ENCODE results near the gene MRPS2. TPM values are rescaled to one million over a fixed set of nuclear protein-coding genes. Genes with fewer than 3 reads are reported as not detected.

MRPS2 gene
- total and polyA plus RNA-seq, 10 of the 15 experiments (the other 5 are each of a cell fraction or from before 2014, with no cell fraction given), result 3.3 to 103 (median 69.5) TPM

DNA sequence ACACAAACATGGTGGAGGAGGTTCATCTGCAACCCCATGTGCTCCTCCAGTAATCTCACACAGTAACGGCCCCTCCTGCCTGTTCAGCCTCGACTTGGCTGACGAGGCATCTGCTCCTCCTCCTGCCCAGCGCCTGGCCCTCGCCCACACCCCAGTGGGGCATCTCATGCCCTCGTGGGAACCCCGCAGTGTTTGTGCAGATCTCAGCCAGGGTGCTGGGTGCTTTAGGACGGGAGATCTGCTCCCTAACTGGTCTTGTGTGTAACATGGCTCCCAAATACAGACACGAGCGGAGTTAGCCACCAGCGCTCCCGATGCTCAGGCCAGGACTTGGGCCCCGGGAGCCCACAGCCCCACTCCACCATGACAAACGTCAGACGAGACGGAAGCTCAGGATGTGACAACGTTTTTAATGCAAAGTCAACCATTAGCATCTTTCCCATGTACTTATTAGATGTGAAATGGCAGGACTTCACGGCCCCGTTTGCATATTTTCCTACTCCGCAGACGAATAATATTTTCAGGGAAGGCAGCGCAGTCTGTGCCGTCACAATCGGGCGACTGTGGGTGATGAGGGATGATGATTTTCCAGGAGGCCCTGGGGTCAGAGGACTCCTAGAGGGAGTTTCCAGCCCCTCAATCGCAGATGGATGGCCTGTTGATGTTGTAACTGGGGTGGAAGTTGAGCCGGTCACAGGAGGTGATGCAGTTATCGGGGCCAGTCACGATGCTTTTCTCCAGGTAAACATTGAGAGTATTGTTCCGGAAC, 5.5 kb upstream of the MRPS2 start:
- no peaks in the 10 kb centered on the region for H3K36me3 ChIP-seq (ENCODE audit: control insufficient read depth in 2 of 2, insufficient read depth in 2 of 2, low read length in 1 of 2)
- POLR2A ChIA-PET, result no interaction called here
- H3K4me1 ChIP-seq (ENCODE audit: control insufficient read depth, insufficient read depth, low read length), result peaks cover 7% of the 10 kb centered on the region; the same call in 1 of the 2 replicates
- ATAC-seq (no peak), FAIRE-seq (no peak), DNase-seq (ENCODE audit: low read depth, low spot score) (no peak)
- H3K27ac ChIP-seq (ENCODE audit: control insufficient read depth, insufficient read depth), result no peak overlapping the region
- intact Hi-C loops (cut with micrococcal nuclease; ENCODE audit: unreplicated experiment) (no loop called here), in situ Hi-C loops (cut with MboI) (no loop called here)
- no peaks in the 10 kb centered on the region for H4K20me1 ChIP-seq (ENCODE audit: control insufficient read depth, insufficient read depth)
- H3K27me3 ChIP-seq (replicated peaks in 1 of 2; ENCODE audit: control insufficient read depth in 2 of 2, insufficient read depth in 2 of 2, low read length in 1 of 2), result no peaks in the 10 kb centered on the region
- no peak overlapping the region for H2AFZ ChIP-seq (ENCODE audit: control insufficient read depth, low read depth, low read length)
- H3K9ac ChIP-seq (ENCODE audit: control insufficient read depth, insufficient read depth, low read length), result no peak overlapping the region
- no peak overlapping the region for H3K4me2 ChIP-seq (ENCODE audit: control insufficient read depth, insufficient read depth)
- WGBS (ENCODE audit: insufficient coverage, insufficient replicate concordance, low lambda C conversion rate, missing lambda C conversion rate), result 49% methylated on average over 28 of the region's 30 CpGs
- no peaks in the 10 kb centered on the region for H3K9me3 ChIP-seq (replicated peaks; ENCODE audit: control insufficient read depth, insufficient read depth, low read length)
- RAD21 ChIA-PET (ENCODE audit: unreplicated experiment), result no interaction called here
- TF ChIP-seq, protein P1, sequence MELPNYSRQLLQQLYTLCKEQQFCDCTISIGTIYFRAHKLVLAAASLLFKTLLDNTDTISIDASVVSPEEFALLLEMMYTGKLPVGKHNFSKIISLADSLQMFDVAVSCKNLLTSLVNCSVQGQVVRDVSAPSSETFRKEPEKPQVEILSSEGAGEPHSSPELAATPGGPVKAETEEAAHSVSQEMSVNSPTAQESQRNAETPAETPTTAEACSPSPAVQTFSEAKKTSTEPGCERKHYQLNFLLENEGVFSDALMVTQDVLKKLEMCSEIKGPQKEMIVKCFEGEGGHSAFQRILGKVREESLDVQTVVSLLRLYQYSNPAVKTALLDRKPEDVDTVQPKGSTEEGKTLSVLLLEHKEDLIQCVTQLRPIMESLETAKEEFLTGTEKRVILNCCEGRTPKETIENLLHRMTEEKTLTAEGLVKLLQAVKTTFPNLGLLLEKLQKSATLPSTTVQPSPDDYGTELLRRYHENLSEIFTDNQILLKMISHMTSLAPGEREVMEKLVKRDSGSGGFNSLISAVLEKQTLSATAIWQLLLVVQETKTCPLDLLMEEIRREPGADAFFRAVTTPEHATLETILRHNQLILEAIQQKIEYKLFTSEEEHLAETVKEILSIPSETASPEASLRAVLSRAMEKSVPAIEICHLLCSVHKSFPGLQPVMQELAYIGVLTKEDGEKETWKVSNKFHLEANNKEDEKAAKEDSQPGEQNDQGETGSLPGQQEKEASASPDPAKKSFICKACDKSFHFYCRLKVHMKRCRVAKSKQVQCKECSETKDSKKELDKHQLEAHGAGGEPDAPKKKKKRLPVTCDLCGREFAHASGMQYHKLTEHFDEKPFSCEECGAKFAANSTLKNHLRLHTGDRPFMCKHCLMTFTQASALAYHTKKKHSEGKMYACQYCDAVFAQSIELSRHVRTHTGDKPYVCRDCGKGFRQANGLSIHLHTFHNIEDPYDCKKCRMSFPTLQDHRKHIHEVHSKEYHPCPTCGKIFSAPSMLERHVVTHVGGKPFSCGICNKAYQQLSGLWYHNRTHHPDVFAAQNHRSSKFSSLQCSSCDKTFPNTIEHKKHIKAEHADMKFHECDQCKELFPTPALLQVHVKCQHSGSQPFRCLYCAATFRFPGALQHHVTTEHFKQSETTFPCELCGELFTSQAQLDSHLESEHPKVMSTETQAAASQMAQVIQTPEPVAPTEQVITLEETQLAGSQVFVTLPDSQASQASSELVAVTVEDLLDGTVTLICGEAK (IDR thresholded peaks at IDR 0.05; ENCODE audit: borderline replicate concordance), result no peak
- TF ChIP-seq CBX3 (IDR thresholded peaks at IDR 0.05; ENCODE audit: borderline replicate concordance, low read depth), result no peak
- TF ChIP-seq GATAD2B (conservative IDR thresholded peaks at IDR 0.05; ENCODE audit: low read depth), result no peak
- TF ChIP-seq, protein P2, sequence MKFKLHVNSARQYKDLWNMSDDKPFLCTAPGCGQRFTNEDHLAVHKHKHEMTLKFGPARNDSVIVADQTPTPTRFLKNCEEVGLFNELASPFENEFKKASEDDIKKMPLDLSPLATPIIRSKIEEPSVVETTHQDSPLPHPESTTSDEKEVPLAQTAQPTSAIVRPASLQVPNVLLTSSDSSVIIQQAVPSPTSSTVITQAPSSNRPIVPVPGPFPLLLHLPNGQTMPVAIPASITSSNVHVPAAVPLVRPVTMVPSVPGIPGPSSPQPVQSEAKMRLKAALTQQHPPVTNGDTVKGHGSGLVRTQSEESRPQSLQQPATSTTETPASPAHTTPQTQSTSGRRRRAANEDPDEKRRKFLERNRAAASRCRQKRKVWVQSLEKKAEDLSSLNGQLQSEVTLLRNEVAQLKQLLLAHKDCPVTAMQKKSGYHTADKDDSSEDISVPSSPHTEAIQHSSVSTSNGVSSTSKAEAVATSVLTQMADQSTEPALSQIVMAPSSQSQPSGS (IDR thresholded peaks at IDR 0.05; ENCODE audit: low read length), result no peak
- TF ChIP-seq NFXL1 (IDR thresholded peaks at IDR 0.05; ENCODE audit: borderline replicate concordance), result no peak
- TF ChIP-seq ZNF217 (IDR thresholded peaks at IDR 0.05), result no peak
- TF ChIP-seq, protein P3, sequence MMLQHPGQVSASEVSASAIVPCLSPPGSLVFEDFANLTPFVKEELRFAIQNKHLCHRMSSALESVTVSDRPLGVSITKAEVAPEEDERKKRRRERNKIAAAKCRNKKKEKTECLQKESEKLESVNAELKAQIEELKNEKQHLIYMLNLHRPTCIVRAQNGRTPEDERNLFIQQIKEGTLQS (IDR thresholded peaks at IDR 0.05; ENCODE audit: borderline replicate concordance, extremely low read depth, low read depth, low read length), result no peak
- TF ChIP-seq PML (IDR thresholded peaks at IDR 0.05; ENCODE audit: low read length), result no peak
- TF ChIP-seq NR2F1 (conservative IDR thresholded peaks at IDR 0.05), result no peak
- TF ChIP-seq, protein P4, sequence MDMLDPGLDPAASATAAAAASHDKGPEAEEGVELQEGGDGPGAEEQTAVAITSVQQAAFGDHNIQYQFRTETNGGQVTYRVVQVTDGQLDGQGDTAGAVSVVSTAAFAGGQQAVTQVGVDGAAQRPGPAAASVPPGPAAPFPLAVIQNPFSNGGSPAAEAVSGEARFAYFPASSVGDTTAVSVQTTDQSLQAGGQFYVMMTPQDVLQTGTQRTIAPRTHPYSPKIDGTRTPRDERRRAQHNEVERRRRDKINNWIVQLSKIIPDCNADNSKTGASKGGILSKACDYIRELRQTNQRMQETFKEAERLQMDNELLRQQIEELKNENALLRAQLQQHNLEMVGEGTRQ (IDR thresholded peaks at IDR 0.05; ENCODE audit: borderline replicate concordance, low read depth, low read length), result no peak
- no peak for TF ChIP-seq EP300 (IDR thresholded peaks at IDR 0.05; ENCODE audit: borderline replicate concordance in 1 of 2, control insufficient read depth in 1 of 2, low read depth in 2 of 2, low read length in 2 of 2)
- TF ChIP-seq, protein P5, sequence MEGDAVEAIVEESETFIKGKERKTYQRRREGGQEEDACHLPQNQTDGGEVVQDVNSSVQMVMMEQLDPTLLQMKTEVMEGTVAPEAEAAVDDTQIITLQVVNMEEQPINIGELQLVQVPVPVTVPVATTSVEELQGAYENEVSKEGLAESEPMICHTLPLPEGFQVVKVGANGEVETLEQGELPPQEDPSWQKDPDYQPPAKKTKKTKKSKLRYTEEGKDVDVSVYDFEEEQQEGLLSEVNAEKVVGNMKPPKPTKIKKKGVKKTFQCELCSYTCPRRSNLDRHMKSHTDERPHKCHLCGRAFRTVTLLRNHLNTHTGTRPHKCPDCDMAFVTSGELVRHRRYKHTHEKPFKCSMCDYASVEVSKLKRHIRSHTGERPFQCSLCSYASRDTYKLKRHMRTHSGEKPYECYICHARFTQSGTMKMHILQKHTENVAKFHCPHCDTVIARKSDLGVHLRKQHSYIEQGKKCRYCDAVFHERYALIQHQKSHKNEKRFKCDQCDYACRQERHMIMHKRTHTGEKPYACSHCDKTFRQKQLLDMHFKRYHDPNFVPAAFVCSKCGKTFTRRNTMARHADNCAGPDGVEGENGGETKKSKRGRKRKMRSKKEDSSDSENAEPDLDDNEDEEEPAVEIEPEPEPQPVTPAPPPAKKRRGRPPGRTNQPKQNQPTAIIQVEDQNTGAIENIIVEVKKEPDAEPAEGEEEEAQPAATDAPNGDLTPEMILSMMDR (IDR thresholded peaks at IDR 0.05 in 2 of 3, conservative IDR thresholded peaks at IDR 0.05 in 1 of 3; ENCODE audit: control insufficient read depth in 2 of 3, extremely low read depth in 1 of 3, insufficient read depth in 1 of 3, low read depth in 3 of 3, low read length in 3 of 3), result no peak
- no peak for TF ChIP-seq CEBPB (IDR thresholded peaks at IDR 0.05; ENCODE audit: borderline replicate concordance in 1 of 2, low read depth in 2 of 2, low read length in 2 of 2)
- SMC1A ChIA-PET (ENCODE audit: uncharacterized antibody, unreplicated experiment), result no interaction called here
- no TSS peak for BruUV-seq (replicated peaks)
- CTCF ChIA-PET, result no interaction called here
- no peaks in the 10 kb centered on the region for H3K79me2 ChIP-seq (ENCODE audit: control insufficient read depth, insufficient read depth, low read length)
- H3K4me3 ChIP-seq, result no peak overlapping the region

Data from GM12878 (cell line).